ENCODE data around the gene ADAM20.
"Not testable (repeated sequence)": the region's sequence is repeated elsewhere in the genome, so short reads cannot be mapped to it uniquely, and the experiment has no call there.

ADAM20 gene

DNA sequence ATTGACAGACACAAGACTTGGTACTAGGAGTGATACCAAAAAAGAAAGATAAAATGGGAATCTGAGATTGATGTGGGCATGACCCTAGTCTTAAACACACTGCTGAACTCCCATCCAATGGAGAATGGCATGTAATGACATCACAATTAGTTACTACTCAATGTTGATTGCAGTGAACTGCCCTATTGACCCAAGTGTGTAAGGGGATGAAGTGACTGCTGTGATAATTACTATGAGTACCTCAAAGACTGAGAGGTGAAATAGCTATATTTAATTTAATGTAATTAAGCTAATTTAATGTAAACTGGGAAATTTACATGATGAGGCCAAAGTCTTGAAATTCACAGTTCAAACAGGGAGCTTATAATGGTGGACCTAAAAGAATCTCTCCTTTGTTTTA is at the start of gene ADAM20:
Gene ADAM20, minus strand, starts transcription at position 101 of the 400 bp plus-strand sequence. CDS start 10,247 bp downstream, outside the sequence.
- no peak for DNase-seq (ENCODE audit: low read depth in 2 of 3, low spot score in 2 of 3)

DNA sequence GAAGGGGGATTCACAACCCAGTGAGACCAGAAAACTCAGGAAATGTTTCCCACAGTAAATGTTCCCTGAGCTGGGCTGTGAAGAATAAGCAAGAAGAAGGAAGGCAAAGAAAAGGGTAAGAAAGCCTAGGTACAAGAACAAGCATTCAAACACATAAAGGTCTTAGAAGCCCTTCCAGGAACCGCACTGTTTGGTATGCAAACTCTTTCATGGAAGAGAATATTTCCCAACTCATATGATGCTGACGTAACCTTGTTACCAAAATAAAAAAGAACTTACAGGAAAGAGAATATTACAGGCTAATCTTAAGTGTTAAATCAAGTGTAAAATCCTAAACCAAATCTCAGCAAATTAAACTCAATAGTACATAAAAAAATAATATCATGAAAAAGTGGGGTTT is 42.1 kb upstream of the ADAM20 start:
- DNase-seq (ENCODE audit: low read depth in 2 of 3, low spot score in 2 of 3): no peak

DNA sequence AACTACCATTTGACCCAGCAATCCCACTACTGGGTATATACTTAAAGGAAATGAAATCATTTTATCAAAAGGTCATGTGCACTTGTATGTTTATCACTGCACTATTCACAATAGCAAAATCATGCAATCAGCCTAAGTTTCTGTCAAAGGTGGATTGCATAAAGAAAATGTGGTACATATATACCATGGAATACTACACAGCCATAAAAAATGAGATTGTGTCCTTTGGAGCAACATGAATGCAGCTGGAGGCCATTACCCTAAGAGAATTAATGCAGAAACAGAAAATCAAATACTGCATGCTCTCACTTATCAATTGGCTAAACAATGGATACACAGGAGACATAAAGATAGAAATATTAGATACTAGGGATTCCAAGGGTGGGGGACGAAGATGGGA is 38.2 kb upstream of the ADAM20 start:
- no peak for DNase-seq (ENCODE audit: low read depth in 2 of 3, low spot score in 2 of 3)

DNA sequence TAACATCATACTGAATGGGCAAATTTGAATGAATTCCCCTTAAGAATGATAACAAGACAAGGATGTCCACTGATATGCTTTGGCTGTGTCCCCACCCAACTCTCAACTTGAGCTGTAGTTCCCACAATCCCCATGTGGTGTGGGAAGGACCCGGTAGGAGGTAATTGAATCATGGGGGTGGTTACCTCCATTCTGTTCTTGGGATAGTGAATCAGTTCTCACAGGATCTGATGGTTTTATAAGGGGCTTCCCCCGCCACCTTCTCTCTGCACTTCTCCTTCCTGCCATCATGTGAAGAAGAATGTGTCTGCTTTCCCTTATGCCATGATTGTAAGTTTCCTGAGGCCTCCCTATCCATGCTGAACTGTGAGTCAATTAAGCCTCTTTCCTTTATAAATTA is 36.3 kb upstream of the ADAM20 start:
- DNase-seq (ENCODE audit: low read depth in 2 of 3, low spot score in 2 of 3): no peak

DNA sequence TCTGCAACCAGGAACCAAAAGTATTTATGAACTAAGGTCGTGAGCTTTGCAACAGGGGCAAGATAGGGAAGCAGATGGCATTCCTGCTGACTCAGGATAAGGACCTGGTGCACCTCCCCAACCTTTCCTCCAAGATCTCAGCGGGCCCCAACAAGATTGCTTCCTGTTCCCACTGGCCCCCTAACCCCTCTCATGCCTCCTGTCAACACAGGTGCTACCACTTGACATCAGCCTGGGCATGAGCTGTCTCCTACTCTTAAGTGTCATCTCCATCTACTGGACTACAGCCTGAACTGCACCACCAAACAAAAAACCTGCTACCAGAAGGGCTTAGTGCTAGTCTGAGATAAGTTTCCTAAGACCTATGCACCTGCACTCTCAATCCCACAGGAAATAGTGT is 33.0 kb upstream of the ADAM20 start:
- DNase-seq (ENCODE audit: low read depth in 2 of 3, low spot score in 2 of 3): no peak

DNA sequence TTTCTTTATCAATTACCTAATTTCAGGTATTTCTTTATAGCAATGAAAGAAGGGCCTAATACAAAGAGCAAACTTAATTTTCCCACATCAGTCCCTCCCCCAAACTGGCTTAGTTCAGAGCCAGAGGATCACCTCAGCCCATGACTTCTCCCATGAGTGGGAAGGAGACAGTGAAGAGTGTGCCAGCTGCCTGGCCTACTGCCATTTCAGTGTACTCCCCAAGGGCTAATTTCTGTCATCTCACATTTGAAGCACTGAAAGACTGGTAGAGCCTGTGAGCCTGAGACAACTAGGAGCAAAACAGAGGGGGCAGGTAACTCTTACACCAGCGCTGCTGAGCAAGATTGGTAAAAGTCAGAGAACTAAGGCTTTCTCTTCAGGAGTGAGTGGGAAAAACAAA is 29.1 kb upstream of the ADAM20 start:
- DNase-seq (ENCODE audit: low read depth in 2 of 3, low spot score in 2 of 3): no peak

DNA sequence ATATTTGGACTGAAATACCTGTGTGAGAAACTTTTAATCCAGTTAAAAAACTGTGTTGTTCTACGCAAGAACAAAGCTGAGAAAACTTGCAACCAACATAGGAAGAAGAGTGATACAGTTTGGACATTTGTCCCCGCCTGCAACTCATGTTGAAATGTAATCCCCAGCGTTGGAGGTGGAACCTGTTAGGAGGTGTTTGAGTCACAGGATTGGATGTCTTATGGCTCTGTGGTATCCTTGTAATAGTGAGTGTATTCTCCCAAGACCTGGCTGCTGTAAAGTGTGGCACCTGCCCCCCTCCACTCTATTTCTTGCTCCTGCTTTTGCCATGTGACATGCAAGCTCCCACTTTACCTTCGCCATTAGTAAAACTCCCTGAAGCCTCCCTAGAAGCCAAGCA is 28.6 kb upstream of the ADAM20 start:
- DNase-seq (ENCODE audit: low read depth in 2 of 3, low spot score in 2 of 3): no peak

DNA sequence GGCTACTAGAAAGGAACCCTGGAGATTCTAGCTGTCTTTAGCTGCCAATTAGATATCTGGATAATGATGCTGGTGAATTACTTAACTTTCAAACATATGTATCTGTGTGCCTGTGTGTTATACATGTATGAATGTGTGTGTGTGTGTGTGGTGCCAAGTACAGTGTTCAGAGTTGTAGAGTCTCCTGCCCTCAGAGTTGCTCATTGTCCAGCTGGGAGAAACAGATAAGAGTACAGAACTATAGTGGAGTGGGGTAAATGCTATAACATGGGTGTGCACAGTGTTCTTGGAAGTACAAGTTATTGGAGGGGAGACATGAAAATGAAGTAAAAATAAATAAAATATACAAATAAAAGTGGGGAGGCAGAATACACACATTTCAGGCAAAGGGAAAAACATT is 23.6 kb upstream of the ADAM20 start:
- no peak for DNase-seq (ENCODE audit: low read depth in 2 of 3, low spot score in 2 of 3)

DNA sequence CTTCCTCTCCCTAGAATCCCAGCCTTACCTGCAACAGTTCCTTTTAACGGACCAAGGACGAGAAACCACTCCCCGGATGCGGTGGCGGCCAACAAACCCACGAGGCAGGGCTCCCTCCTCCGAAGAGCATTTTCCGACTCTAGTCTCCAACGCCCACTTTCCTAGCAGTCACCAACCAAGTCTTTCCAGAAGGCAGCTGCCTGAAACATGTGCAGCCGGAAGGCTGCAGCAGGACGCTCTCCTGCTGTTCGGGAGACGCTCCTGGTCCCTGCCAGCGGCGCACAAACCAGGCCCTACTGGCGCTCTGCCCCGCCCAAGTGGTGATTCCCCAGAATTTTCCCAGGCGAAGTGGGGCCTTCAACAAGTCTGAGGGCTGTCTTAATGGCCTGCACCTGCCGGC is 21.1 kb upstream of the ADAM20 start:
- no peak for DNase-seq (ENCODE audit: low read depth in 2 of 3, low spot score in 2 of 3)

DNA sequence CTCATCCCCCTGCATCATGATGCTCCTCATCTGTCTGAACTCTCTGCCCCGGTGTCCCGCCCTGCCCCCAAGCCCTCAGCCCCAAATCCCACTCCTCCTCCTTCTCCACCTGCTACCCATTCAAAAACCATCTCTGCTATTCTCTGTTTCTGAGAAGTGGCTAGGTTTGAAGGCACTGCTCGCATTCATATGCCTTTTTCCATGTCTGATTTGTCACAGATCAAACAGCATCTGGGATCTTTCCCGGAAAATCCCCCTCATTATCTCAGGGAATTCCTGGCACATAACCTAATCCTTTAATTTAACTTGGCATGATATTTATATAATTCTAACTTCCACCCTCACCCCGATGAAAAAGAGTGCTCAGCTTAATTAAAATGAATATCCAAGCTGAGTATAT is 3.3 kb upstream of the ADAM20 start:
- DNase-seq (ENCODE audit: low read depth in 2 of 3, low spot score in 2 of 3): no peak

DNA sequence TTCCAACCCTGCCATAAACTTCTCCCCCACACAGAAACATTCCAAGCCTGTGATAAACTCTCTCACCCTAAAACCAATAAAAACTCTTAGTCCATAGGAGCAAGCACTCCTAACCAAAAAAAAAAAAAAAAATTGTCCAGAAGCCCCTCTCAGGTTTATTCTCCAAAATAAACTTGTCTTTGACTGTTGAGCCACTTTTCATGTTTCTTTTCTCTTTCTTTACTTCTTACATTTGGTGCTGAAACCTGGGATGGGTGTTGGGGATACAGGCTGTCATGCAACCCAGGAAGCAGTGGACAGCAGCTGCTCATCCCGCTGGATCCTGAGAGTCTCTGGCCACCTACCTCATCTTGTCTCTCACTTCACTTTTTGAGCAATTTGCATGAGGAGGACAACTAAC is 2.0 kb upstream of the ADAM20 start:
- DNase-seq (ENCODE audit: low read depth in 2 of 3, low spot score in 2 of 3): no peak

DNA sequence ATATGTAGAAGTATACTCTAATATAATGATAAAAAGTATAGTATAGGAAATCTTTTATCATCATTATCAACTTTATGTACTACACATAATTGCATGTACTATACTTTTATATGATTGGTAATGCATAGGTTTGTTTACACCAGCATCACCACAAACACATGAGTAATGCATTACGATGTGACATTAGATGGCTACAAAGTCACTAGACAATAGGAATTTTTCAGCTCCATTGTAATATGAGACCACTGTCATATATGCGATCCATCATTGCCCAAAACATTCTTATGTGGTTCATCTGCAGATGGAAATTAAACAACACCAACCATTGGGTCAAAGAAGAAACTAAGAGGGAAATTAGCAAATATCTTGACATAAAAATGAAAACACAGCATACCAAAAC is 4.4 kb downstream of the ADAM20 start:
- DNase-seq (ENCODE audit: low read depth in 2 of 3, low spot score in 2 of 3): no peak

DNA sequence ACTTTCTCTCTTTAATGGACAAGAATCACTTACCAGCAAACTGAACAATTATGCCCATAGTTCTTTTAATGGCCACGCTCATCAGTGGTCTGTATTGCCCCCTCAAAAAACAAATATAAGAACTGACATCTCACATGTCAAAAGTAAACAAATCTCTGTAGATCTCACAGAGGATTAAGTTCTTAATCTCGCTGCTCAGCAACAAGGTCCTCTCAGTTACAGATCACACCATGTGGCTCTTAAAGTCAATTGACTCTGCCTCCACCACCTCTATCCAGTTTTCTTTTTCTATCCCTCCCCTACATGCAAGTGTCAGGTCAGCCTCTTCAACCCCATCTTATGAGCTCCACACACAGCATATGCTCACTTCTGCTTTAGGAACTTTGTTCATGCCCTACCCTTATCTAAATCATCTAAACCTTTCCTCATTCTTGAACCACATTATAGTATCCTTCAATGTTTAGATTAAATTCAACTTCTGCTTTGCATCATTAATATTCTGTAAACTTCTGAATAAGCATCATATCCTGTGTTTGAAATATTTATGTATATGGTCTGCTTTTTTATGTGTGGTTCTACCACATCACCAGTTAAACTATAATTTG is 7.2 kb downstream of the ADAM20 start:
- no peak for DNase-seq (ENCODE audit: low read depth in 2 of 3, low spot score in 2 of 3)

DNA sequence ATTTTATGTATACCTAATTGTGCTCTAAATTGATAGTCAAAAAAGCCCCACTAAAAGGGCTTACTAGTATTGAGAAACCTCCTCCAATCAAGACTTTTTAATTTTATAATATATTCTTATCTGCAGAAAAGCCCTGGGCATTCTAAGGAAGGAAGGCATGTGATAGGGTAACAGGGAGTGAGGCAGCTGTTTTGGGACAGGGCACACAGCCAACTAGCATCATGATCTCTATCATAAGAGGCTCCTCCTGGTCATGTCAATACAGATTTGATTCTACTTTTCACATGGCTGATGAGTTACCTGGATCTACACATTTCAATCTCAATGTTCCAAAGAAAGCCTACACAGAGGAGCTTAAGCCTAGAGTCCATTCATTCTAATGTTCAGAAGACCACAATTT is 9.1 kb downstream of the ADAM20 start:
- no peak for DNase-seq (ENCODE audit: low read depth in 2 of 3, low spot score in 2 of 3)

DNA sequence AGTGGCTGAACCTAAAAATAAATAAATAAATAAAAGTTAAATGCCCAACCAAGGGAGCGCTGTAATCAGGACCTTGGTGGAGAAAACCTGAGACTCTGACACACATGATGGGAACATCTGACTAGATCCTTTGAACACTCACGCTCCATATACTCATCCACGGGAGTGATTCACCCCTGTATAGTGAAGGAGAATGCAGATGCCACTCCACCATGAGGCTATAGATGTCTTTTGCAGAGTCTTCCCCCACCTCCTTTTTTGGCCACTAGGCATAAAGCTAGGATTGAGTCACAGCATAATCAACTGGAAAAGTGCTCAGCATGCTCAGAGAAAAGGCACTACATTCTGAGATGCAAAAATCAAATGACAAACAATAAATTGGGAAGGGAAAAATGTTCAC is 19.0 kb downstream of the ADAM20 start:
- no peak for DNase-seq (ENCODE audit: low read depth in 2 of 3, low spot score in 2 of 3)

DNA sequence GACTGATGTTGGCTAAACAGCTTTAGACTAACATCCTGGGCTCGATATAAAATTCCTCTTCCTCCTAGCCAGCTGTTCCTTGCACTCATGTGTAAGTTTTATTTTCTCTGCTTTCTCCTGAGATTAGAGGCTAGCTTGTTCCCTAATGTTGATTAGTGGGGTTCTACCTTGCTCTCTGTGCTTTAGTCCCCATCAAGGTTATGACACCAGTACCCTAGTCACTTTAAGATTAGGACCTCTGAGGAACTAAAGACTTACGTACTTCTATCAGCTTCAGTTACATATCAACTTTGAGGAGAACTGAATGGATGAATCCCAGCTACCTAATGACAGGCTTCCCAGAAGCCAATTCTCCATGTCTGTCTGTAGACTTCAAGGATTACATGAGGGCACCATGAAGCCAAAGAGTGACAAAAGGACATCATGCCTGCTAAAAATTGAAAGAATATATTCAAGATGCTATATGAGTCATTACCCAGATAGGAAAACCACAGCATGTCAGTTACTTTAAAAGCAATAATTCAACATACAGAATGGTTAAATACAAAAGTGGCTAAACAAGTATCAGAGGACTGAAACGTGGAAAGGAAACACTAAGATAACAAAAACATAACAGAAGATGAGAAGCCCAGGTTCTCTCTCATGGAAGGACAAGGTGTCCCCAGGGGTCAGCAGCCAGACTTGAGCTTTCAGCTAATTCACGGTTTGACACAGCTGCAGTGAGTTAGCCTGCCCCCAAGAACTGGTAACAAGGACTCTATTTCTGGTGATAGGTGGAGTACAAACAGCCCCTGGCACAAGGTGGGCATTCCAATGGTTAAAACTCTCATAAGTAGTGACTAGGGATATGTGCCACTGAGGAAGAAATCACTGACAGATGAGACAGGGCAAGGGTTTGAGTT is 20.4 kb downstream of the ADAM20 start:
- DNase-seq (ENCODE audit: low read depth in 2 of 3, low spot score in 2 of 3): no peak

DNA sequence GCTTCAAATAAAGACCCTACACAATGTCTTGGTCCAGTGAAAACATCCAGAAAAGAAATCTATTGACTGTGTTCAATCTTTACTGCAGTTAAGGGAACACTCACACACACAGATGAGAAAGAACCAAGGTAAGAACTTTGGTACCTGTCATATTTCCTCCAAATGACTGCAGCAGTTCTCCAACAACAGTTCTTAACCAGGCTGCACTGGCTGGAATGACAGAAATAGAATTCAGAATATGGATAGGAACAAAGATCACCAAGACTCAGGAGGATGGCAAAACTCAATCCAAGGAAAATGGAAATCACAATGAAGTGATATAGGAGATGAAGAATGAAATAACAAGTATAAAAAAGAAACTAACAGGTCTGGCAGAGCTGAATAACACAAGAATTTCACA is 36.6 kb downstream of the ADAM20 start:
- DNase-seq (ENCODE audit: low read depth in 2 of 3, low spot score in 2 of 3): no peak

DNA sequence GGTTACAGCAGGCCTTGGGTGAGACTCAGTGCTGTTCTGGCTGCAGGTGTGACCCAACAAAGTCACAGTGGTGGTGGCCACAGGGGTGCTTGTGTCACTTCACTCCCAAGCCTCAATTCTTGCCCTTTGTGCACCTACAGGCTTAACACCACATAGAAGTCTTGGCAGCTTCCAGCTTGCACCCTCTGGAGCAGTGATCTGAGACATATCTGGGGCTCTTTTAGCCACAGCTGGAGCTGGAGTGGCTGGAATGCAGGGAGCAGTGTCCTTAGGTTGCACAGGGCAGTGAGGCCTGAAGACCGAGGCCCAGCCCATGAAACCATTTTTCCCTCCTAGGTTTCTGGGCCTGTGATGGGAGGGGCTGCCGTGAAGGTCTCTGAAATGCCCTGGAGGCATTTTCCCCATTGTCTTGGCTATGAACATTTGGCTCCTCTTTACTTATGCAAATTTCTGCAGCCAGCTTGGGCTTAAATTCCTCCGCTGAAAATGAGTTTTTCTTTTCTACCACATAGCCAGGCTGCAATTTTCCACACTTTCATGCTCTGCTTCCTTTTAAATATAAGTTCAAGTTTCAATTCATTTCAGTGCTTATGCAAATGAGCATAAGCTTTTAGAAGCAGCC is 45.1 kb downstream of the ADAM20 start:
- DNase-seq (ENCODE audit: low read depth in 2 of 3, low spot score in 2 of 3): no peak

DNA sequence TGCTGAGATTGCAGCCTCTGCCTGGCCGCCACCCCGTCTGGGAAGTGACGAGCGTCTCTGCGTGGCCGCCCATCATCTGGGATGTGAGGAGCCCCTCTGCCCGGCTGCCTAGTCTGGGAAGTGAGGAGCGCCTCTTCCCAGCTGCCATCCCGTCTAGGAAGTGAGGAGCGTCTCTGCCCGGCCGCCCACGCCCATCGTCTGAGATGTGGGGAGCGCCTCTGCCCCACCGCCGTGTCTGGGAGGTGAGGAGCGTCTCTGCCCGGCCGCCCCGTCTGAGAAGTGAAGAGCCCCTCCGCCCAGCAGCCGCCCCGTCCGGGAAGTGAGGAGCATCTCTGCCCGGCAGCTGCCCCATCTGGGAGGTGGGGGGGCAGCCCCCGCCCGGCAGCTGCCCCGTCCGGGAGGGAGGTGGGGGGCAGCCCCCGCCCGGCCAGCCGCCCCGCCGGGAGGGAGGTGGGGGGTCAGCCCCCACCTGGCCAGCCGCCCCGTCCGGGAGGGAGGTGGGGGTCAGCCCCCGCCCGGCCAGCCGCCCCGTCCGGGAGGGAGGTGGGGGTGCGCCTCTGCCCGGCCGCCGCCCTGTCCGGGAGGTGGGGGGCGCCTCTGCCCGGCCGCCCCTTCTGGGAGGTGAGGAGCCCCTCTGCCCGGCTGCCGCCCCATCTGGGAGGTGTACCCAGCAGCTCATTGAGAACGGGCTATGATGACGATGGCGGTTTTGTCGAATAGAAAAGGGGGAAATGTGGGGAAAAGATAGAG is 57.3 kb downstream of the ADAM20 start:
- not testable (repeated sequence) for DNase-seq (ENCODE audit: low read depth in 2 of 3, low spot score in 2 of 3)

DNA sequence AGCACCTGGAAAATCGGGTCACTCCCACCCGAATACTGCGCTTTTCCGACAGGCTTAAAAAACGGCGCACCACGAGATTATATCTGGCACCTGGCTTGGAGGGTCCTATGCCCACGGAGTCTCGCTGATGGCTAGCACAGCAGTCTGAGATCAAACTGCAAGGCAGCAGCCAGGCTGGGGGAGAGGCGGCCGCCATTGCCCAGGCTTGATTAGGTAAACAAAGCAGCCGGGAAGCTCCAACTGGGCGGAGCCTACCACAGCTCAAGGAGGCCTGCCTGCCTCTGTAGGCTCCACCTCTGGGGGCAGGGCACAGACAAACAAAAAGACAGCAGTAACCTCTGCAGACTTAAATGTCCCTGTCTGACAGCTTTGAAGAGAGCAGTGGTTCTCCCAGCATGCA is 59.3 kb downstream of the ADAM20 start:
- DNase-seq (ENCODE audit: low read depth in 2 of 3, low spot score in 2 of 3): not testable (repeated sequence)

DNA sequence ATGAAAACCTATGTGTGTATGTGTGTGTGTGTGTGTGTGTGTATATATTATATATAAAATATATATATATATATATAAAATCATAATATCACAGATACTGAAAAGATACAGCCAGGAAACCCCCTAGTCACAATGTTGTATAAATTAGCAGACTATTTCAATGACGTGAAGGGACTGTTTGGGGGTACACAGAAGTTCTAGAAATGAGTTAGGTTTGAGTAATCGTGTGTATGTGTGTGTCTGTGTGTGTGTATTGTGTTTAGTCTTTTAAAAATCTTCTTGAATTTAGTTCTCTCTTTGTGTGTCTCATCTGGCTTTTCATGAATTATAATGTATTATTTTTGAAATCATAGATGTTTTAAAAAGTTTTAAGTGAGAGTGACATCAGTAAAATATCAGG is 61.0 kb downstream of the ADAM20 start:
- DNase-seq (ENCODE audit: low read depth in 2 of 3, low spot score in 2 of 3): no peak
